Neural cell (in vitro differentiated cells): Measurements from ENCODE around the gene ATP9B. TPM values are rescaled to one million over a fixed set of nuclear protein-coding genes. Genes with fewer than 3 reads are reported as not detected.

ENCODE experiments used
- H2AFZ ChIP-seq: fragments of 200-600, 300-800 bp; sonication (generic), shearing (Covaris generic); 2 replicates; pipeline ENCODE4 v1.6.0; 2014; ENCODE audit warnings: low read depth, mild to moderate bottlenecking, antibody characterized with exemption, low read length, moderate library complexity
- H3F3A ChIP-seq: fragments of 200-600 bp; shearing (Covaris generic); 2 replicates; pipeline ENCODE4 v1.6.1; 2016; ENCODE audit warnings: mild to moderate bottlenecking, moderate library complexity, mixed read lengths, antibody characterized with exemption, low read length; ENCODE audit not compliant: insufficient read depth, poor library complexity, severe bottlenecking
- H3K27ac ChIP-seq: fragments of 200-600, 300-800 bp; sonication (generic), shearing (Covaris generic); 2 replicates; pipeline ENCODE4 v1.5.1; 2014; ENCODE audit warnings: mild to moderate bottlenecking, low read length, moderate library complexity
- H3K27me3 ChIP-seq: fragments of 300-800, 200-600 bp; sonication (generic), shearing (Covaris generic); 2 replicates; pipeline ENCODE4 v1.6.0; 2014; ENCODE audit warnings: mild to moderate bottlenecking, low read depth, low read length, moderate library complexity; ENCODE audit not compliant: insufficient read depth
- H3K36me3 ChIP-seq: fragments of 300-800, 200-600 bp; sonication (generic), shearing (Covaris generic); 2 replicates; pipeline ENCODE4 v1.5.1; 2014; ENCODE audit warnings: mild to moderate bottlenecking, antibody characterized with exemption, low read length, moderate library complexity; ENCODE audit not compliant: insufficient read depth
- H3K4me2 ChIP-seq: fragments of 300-800, 200-600 bp; sonication (generic), shearing (Covaris generic); 2 replicates; pipeline ENCODE4 v1.6.0; 2014; ENCODE audit warnings: mild to moderate bottlenecking, low read length
- H3K4me3 ChIP-seq: fragments of 300-800, 200-600 bp; sonication (generic), shearing (Covaris generic); 2 replicates; pipeline ENCODE4 v1.5.1; 2014; ENCODE audit warnings: mild to moderate bottlenecking, low read length, moderate library complexity
- H3K79me2 ChIP-seq: fragments of 200-600 bp; shearing (Covaris generic); replicated peaks from 2 replicates; pipeline ENCODE4 v1.6.0; 2014; ENCODE audit warnings: mild to moderate bottlenecking, low read length, moderate library complexity; ENCODE audit not compliant: insufficient read depth
- H3K9ac ChIP-seq: fragments of 300-800, 200-600 bp; sonication (generic), shearing (Covaris generic); 2 replicates; pipeline ENCODE4 v1.6.1; 2016; ENCODE audit warnings: mild to moderate bottlenecking, low read length, mixed read lengths
- H3K9me2 ChIP-seq: fragments of 200-600 bp; shearing (Covaris generic); 2 replicates; pipeline ENCODE4 v1.6.1; 2016; ENCODE audit warnings: mild to moderate bottlenecking, low read length, mixed read lengths; ENCODE audit not compliant: insufficient read depth
- H3K9me3 ChIP-seq: fragments of 200-600, 300-800 bp; sonication (generic), shearing (Covaris generic); 2 replicates; pipeline ENCODE4 v1.6.1; 2016; ENCODE audit warnings: mild to moderate bottlenecking, mixed run types, low read length, moderate library complexity, mixed read lengths
- H4K20me1 ChIP-seq: fragments of 200-600 bp; shearing (Covaris generic); 2 replicates; pipeline ENCODE4 v1.6.1; 2016; ENCODE audit warnings: mild to moderate bottlenecking, mixed run types; ENCODE audit not compliant: insufficient read depth
- CTCF ChIP-seq: fragments of 450-650 bp; IDR thresholded peaks from 2 replicates; pipeline ENCODE4 v1.5.1; 2014; ENCODE audit warnings: antibody characterized with exemption, mild to moderate bottlenecking, moderate library complexity; ENCODE audit not compliant: poor library complexity, severe bottlenecking
- EP300 ChIP-seq: fragments of 450-650 bp; conservative IDR thresholded peaks from 2 replicates; pipeline ENCODE4 v1.6.1; 2014; ENCODE audit warnings: antibody characterized with exemption, mild to moderate bottlenecking, moderate library complexity; ENCODE audit not compliant: poor library complexity, severe bottlenecking
- EZH2 ChIP-seq: fragments of 200-600, 300-800 bp; shearing (Covaris generic), sonication (generic); IDR thresholded peaks from 2 replicates; pipeline ENCODE4 v1.6.1; 2014; ENCODE audit warnings: antibody characterized with exemption, low read length, borderline replicate concordance, mild to moderate bottlenecking; ENCODE audit not compliant: insufficient read depth, poor library complexity, severe bottlenecking
- MXI1 ChIP-seq: fragments of 450-650 bp; conservative IDR thresholded peaks from 2 replicates; pipeline ENCODE4 v1.6.1; 2014; ENCODE audit warnings: antibody characterized with exemption, mild to moderate bottlenecking; ENCODE audit not compliant: poor library complexity, severe bottlenecking
- POLR2AphosphoS5 ChIP-seq: IDR thresholded peaks from 2 replicates; pipeline ENCODE4 v1.6.1; 2012
- RAD21 ChIP-seq: fragments of 450-650 bp; conservative IDR thresholded peaks from 2 replicates; pipeline ENCODE4 v1.6.1; 2014; ENCODE audit warnings: antibody characterized with exemption, mild to moderate bottlenecking, moderate library complexity
- REST ChIP-seq: IDR thresholded peaks from 2 replicates; pipeline ENCODE4 v1.6.1; 2012; ENCODE audit warnings: borderline replicate concordance
- SMC3 ChIP-seq: fragments of 450-650 bp; conservative IDR thresholded peaks from 2 replicates; pipeline ENCODE4 v1.6.1; 2014; ENCODE audit warnings: antibody characterized with exemption, mild to moderate bottlenecking, moderate library complexity; ENCODE audit not compliant: poor library complexity
- TAF1 ChIP-seq: IDR thresholded peaks from 2 replicates; pipeline ENCODE4 v1.6.1; 2012; ENCODE audit warnings: low read depth
- polyA plus RNA-seq: library from polyadenylated mRNA; depleted of rRNA; stranded (reverse); fragments of >200 nt; gene quantifications from 2 replicates; pipeline ENCODE4 v1.2.3, GENCODE V29; 2014

The ATP9B gene
- polyA plus RNA-seq, 1 donor from 2014 or later: 15.4 TPM

GRCh38 chr18:79151191-79151590 lies 82.0 kb downstream of the ATP9B start:
- H3K4me3 ChIP-seq: no peak overlapping the region
- H3K36me3 ChIP-seq: no peaks in the 10 kb centered on the region
- H3K9ac ChIP-seq: no peak overlapping the region
- no peaks in the 10 kb centered on the region for H3K9me2 ChIP-seq
- no peaks in the 10 kb centered on the region for H4K20me1 ChIP-seq
- no peaks in the 10 kb centered on the region for H3K9me3 ChIP-seq
- TF ChIP-seq MXI1: no peak
- TF ChIP-seq SMC3: no peak
- no peak for TF ChIP-seq TAF1
- TF ChIP-seq EP300: no peak
- TF ChIP-seq RAD21: no peak
- no peak for TF ChIP-seq POLR2AphosphoS5
- no peak for TF ChIP-seq CTCF
- no peak for TF ChIP-seq EZH2
- no peak for TF ChIP-seq REST
- no peak overlapping the region for H2AFZ ChIP-seq
- H3K79me2 ChIP-seq: no peaks in the 10 kb centered on the region
- no peaks in the 10 kb centered on the region for H3K27me3 ChIP-seq
- H3F3A ChIP-seq: no peaks in the 10 kb centered on the region
- H3K27ac ChIP-seq: no peak overlapping the region
- H3K4me2 ChIP-seq: no peak overlapping the region

- Histone ChIP-seq H3K27ac (no peak overlapping the region), H3K9ac (no peak overlapping the region), H3F3A (no peaks in the 10 kb centered on the region), H3K4me3 (no peak overlapping the region), H3K36me3 (no peaks in the 10 kb centered on the region), H3K79me2 (no peaks in the 10 kb centered on the region), H3K9me2 (no peaks in the 10 kb centered on the region), H3K27me3 (no peaks in the 10 kb centered on the region), H2AFZ (no peak overlapping the region), H3K9me3 (no peaks in the 10 kb centered on the region), H3K4me2 (no peak overlapping the region), H4K20me1 (no peaks in the 10 kb centered on the region)
- TF ChIP-seq SMC3 (no peak), RAD21 (no peak), MXI1 (no peak), TAF1 (no peak), EP300 (no peak), POLR2AphosphoS5 (no peak), REST (no peak), EZH2 (no peak), CTCF (no peak)
Measured at GRCh38 chr18:79156327-79156726, 87.1 kb downstream of the ATP9B start.
